Measurements from ENCODE around the gene IMMP2L. TPM values are rescaled to one million over a fixed set of nuclear protein-coding genes. Genes with fewer than 3 reads are reported as not detected.

The IMMP2L gene
- total and polyA plus RNA-seq, 2 of the 13 experiments (the other 11 are each of a cell fraction or from before 2014, with no cell fraction given), result 7.8 to 16.9 TPM

DNA sequence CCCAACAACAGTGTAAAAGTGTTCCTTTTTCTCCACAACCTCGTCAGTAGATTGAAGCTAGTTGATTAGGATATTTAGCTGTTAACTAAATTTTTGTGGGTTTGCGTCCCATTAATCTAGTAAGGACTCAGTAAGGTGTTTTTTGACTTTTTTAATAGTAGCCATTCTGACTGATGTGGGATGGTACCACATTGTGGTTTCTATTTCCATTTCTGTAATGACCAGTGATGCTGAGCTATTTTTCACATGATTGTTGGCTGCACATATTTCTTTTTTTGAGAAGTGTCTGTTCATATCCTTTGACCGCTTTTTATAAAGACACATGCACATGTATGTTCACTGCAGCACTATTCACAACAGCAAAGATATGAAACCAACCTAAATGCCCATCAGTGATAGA lies 476.9 kb downstream of the IMMP2L start:
- Histone ChIP-seq H3K79me2 (ENCODE audit: insufficient read depth, low read length) (no peaks in the 10 kb centered on the region), H3K4me3 (replicated peaks in 1 of 3; ENCODE audit: insufficient read depth in 1 of 3, low read depth in 2 of 3, low read length in 3 of 3) (no peak overlapping the region), H3K9me3 (ENCODE audit: low read length) (no peaks in the 10 kb centered on the region), H3K36me3 (replicated peaks in 1 of 2; ENCODE audit: control insufficient read depth in 1 of 2, insufficient read depth in 2 of 2, low read length in 2 of 2) (no peaks in the 10 kb centered on the region), H3K27me3 (ENCODE audit: control insufficient read depth in 1 of 2, insufficient read depth in 2 of 2, low read length in 2 of 2) (no peaks in the 10 kb centered on the region), H4K20me1 (ENCODE audit: insufficient read depth, low read length) (no peaks in the 10 kb centered on the region), H3K9ac (ENCODE audit: insufficient read depth, low read depth, low read length) (no peak overlapping the region), H3K4me2 (ENCODE audit: low read depth, low read length) (no peak overlapping the region), H2AFZ (ENCODE audit: low read length) (no peak overlapping the region), H3K27ac (ENCODE audit: extremely low read length, insufficient read depth, low read length) (no peak overlapping the region), H3K4me1 (ENCODE audit: insufficient read depth, low read length) (peaks cover 6% of the 10 kb centered on the region)
- intact Hi-C loops (cut with micrococcal nuclease; ENCODE audit: unreplicated experiment), result no loop called here
- ATAC-seq (no peak), DNase-seq (ENCODE audit: low spot score) (no peak), FAIRE-seq (no peak)
- in situ Hi-C loops (cut with HindIII; ENCODE audit: extremely low pct_ligation_motif_present, low pct_unique_long_range_greater_than_20kb), result loop anchor here (25.0 kb wide), 2 partner anchors 652 to 998 kb away; no protein-coding TSS in a partner anchor
- TF ChIP-seq ZNF773 (CRISPR knock-in tag; IDR thresholded peaks at IDR 0.05; ENCODE audit: borderline replicate concordance), result no peak
- ChIA-PET POLR2A (no interaction called here), CTCF (ENCODE audit: low intra/inter-chr PET ratio, low total read pairs) (no interaction called here)
- no TSS peak for BruUV-seq (replicated peaks)
- WGBS (ENCODE audit: low lambda C conversion rate), result 76% methylated on average over 3 of the region's 3 CpGs

DNA sequence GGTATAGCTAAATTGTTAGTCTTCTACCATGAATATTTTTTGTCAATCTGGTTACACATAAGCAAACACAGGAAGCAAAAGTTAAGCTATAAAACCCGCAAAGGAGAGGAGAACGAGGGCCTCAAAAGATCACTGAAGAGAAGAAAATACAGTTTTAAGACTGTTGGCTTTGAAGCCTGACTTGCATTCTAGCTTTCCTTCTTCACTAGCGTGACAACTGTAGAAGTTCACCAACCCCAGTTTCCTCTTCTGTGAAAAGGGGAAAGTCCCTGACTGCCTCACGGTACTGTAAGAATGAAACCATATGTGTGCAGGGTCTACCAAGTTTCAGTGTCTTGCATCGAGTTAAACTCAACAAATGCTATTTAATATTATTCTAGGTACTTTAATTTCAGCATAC lies 478.9 kb downstream of the IMMP2L start:
- Histone ChIP-seq H3K27ac (ENCODE audit: extremely low read length, insufficient read depth, low read length) (no peak overlapping the region), H3K36me3 (replicated peaks in 1 of 2; ENCODE audit: control insufficient read depth in 1 of 2, insufficient read depth in 2 of 2, low read length in 2 of 2) (no peaks in the 10 kb centered on the region), H2AFZ (ENCODE audit: low read length) (no peak overlapping the region), H4K20me1 (ENCODE audit: insufficient read depth, low read length) (no peaks in the 10 kb centered on the region), H3K4me3 (replicated peaks in 1 of 3; ENCODE audit: insufficient read depth in 1 of 3, low read depth in 2 of 3, low read length in 3 of 3) (no peak overlapping the region), H3K9me3 (ENCODE audit: low read length) (no peaks in the 10 kb centered on the region), H3K27me3 (ENCODE audit: control insufficient read depth in 1 of 2, insufficient read depth in 2 of 2, low read length in 2 of 2) (no peaks in the 10 kb centered on the region), H3K4me2 (ENCODE audit: low read depth, low read length) (no peak overlapping the region), H3K4me1 (ENCODE audit: insufficient read depth, low read length) (peaks cover 6% of the 10 kb centered on the region), H3K9ac (ENCODE audit: insufficient read depth, low read depth, low read length) (no peak overlapping the region), H3K79me2 (ENCODE audit: insufficient read depth, low read length) (no peaks in the 10 kb centered on the region)
- TF ChIP-seq GATAD2A (CRISPR knock-in tag; IDR thresholded peaks at IDR 0.05), result no peak
- no peak for TF ChIP-seq SMAD1 (CRISPR knock-in tag; IDR thresholded peaks at IDR 0.05; ENCODE audit: borderline replicate concordance, low read depth)
- TF ChIP-seq ZNF816 (CRISPR knock-in tag; IDR thresholded peaks at IDR 0.05; ENCODE audit: borderline replicate concordance), result no peak
- TF ChIP-seq NFIC (IDR thresholded peaks at IDR 0.05; ENCODE audit: low read length), result no peak
- TF ChIP-seq DR1 (CRISPR knock-in tag; IDR thresholded peaks at IDR 0.05), result no peak
- TF ChIP-seq, protein P1, sequence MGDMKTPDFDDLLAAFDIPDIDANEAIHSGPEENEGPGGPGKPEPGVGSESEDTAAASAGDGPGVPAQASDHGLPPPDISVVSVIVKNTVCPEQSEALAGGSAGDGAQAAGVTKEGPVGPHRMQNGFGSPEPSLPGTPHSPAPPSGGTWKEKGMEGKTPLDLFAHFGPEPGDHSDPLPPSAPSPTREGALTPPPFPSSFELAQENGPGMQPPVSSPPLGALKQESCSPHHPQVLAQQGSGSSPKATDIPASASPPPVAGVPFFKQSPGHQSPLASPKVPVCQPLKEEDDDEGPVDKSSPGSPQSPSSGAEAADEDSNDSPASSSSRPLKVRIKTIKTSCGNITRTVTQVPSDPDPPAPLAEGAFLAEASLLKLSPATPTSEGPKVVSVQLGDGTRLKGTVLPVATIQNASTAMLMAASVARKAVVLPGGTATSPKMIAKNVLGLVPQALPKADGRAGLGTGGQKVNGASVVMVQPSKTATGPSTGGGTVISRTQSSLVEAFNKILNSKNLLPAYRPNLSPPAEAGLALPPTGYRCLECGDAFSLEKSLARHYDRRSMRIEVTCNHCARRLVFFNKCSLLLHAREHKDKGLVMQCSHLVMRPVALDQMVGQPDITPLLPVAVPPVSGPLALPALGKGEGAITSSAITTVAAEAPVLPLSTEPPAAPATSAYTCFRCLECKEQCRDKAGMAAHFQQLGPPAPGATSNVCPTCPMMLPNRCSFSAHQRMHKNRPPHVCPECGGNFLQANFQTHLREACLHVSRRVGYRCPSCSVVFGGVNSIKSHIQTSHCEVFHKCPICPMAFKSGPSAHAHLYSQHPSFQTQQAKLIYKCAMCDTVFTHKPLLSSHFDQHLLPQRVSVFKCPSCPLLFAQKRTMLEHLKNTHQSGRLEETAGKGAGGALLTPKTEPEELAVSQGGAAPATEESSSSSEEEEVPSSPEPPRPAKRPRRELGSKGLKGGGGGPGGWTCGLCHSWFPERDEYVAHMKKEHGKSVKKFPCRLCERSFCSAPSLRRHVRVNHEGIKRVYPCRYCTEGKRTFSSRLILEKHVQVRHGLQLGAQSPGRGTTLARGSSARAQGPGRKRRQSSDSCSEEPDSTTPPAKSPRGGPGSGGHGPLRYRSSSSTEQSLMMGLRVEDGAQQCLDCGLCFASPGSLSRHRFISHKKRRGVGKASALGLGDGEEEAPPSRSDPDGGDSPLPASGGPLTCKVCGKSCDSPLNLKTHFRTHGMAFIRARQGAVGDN (CRISPR knock-in tag; IDR thresholded peaks at IDR 0.05), result no peak
- TF ChIP-seq, protein P2, sequence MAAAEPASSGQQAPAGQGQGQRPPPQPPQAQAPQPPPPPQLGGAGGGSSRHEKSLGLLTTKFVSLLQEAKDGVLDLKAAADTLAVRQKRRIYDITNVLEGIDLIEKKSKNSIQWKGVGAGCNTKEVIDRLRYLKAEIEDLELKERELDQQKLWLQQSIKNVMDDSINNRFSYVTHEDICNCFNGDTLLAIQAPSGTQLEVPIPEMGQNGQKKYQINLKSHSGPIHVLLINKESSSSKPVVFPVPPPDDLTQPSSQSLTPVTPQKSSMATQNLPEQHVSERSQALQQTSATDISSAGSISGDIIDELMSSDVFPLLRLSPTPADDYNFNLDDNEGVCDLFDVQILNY (CRISPR knock-in tag; conservative IDR thresholded peaks at IDR 0.05), result no peak
- no peak for TF ChIP-seq HIVEP1 (CRISPR knock-in tag; IDR thresholded peaks at IDR 0.05)
- POLR2A ChIA-PET, result no interaction called here
- BruUV-seq (replicated peaks), result no TSS peak
- ATAC-seq (no peak), DNase-seq (ENCODE audit: low spot score) (no peak), FAIRE-seq (no peak)
- WGBS (ENCODE audit: low lambda C conversion rate), result 57% methylated on average over 5 of the region's 5 CpGs
- in situ Hi-C loops (cut with HindIII; ENCODE audit: extremely low pct_ligation_motif_present, low pct_unique_long_range_greater_than_20kb) (loop anchor here (25.0 kb wide), 2 partner anchors 654 to 996 kb away; no protein-coding TSS in a partner anchor), intact Hi-C loops (cut with micrococcal nuclease; ENCODE audit: unreplicated experiment) (no loop called here)
- CTCF ChIA-PET (ENCODE audit: low intra/inter-chr PET ratio, low total read pairs), result no interaction called here

Data from HepG2 (cell line).